ENCODE measurements around the gene CEP70. TPM values are rescaled to one million over a fixed set of nuclear protein-coding genes. Genes with fewer than 3 reads are reported as not detected.

The CEP70 gene
- total RNA-seq, 1 experiment from 2014 or later = 32.6 TPM

DNA sequence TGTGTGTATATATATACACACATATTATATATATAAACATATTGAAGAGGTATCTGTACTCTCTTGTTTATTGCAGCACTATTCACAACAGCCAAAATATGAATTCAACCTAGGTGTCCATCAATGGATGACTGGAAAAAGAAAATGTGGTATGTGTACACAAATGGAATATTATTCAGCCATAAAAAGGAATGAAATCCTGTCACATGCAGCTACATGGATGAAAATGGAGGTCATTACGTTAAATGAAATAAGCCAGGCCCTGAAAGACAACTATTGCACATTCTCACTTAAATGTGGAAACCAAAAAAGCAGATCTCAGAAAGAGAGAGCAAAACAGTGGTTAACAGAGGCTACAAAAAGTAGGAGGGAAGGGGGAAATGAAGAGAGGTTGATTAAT lies 49.5 kb downstream of the CEP70 start:
- Histone ChIP-seq H3K27me3 (ENCODE audit: insufficient read depth, low read length) (no peaks in the 10 kb centered on the region), H4K91ac (ENCODE audit: insufficient read length, low read depth, low read length) (no peak overlapping the region), H3K56ac (ENCODE audit: insufficient read length, low read depth, low read length) (no peak overlapping the region), H2BK5ac (ENCODE audit: insufficient read length, low read length) (no peak overlapping the region), H3K79me2 (ENCODE audit: insufficient read depth, low read length) (no peaks in the 10 kb centered on the region), H3K9ac (ENCODE audit: extremely low read depth, insufficient read length, low read length) (no peak overlapping the region), H2AK5ac (ENCODE audit: insufficient read length, low read length) (no peak overlapping the region), H3K23ac (ENCODE audit: insufficient read length, low read depth, low read length) (no peak overlapping the region), H3K4ac (ENCODE audit: low read depth, low read length) (no peak overlapping the region), H3K79me1 (ENCODE audit: insufficient read depth, low read depth, low read length, poor library complexity, severe bottlenecking) (no peaks in the 10 kb centered on the region), H3K4me1 (ENCODE audit: insufficient read depth, low read length) (no peaks in the 10 kb centered on the region), H2AFZ (ENCODE audit: low read length) (no peak overlapping the region), H2BK12ac (ENCODE audit: insufficient read length, low read depth, low read length) (no peak overlapping the region), H4K20me1 (ENCODE audit: control insufficient read depth, insufficient read depth, insufficient read length) (no peaks in the 10 kb centered on the region), H3K23me2 (ENCODE audit: insufficient read length, low read depth, low read length, poor library complexity, severe bottlenecking) (no peaks in the 10 kb centered on the region), H2BK15ac (ENCODE audit: low read depth, low read length) (no peak overlapping the region), H2BK20ac (ENCODE audit: low read depth, low read length, poor library complexity, severe bottlenecking) (no peak overlapping the region), H4K5ac (ENCODE audit: insufficient read length, low read depth, low read length) (no peak overlapping the region), H3T11ph (ENCODE audit: low read length) (no peak overlapping the region), H3K27ac (ENCODE audit: insufficient read length, low read depth, low read length) (no peak overlapping the region), H3K18ac (ENCODE audit: insufficient read length, low read depth, low read length) (no peak overlapping the region), H2BK120ac (ENCODE audit: low read depth, low read length, poor library complexity, severe bottlenecking) (no peak overlapping the region), H3K4me2 (ENCODE audit: insufficient read depth, insufficient read length, low read length) (no peak overlapping the region), H4K8ac (replicated peaks; ENCODE audit: insufficient read length, low read depth, low read length) (no peak overlapping the region), H3K9me3 (ENCODE audit: control insufficient read depth, low read depth, low read length) (peaks cover 17% of the 10 kb centered on the region), H3K14ac (ENCODE audit: insufficient read depth, low read length) (no peak overlapping the region)
- Mint-ChIP-seq H3K9me3 (peaks cover 46 to 61% of the 10 kb centered on the region in 2 experiments), H3K27me3 (ENCODE audit: low read depth) (no peaks in the 10 kb centered on the region), H3K36me3 (ENCODE audit: insufficient read depth in 1 of 3, low read depth in 3 of 3) (peaks cover 77 to 96% (median 90%) of the 10 kb centered on the region in 3 experiments), H3K4me1 (peaks cover 3% of the 10 kb centered on the region in 2 experiments; a peak in 2 of 4 replicates), H3K4me3 (no peak overlapping the region), H3K27ac (no peak overlapping the region)
- DNase-seq = no peak
- WGBS (ENCODE audit: extremely low coverage, insufficient read length, low lambda C conversion rate) = no CpG with 5 or more reads among the region's 1 CpG
- TF ChIP-seq, protein P1, sequence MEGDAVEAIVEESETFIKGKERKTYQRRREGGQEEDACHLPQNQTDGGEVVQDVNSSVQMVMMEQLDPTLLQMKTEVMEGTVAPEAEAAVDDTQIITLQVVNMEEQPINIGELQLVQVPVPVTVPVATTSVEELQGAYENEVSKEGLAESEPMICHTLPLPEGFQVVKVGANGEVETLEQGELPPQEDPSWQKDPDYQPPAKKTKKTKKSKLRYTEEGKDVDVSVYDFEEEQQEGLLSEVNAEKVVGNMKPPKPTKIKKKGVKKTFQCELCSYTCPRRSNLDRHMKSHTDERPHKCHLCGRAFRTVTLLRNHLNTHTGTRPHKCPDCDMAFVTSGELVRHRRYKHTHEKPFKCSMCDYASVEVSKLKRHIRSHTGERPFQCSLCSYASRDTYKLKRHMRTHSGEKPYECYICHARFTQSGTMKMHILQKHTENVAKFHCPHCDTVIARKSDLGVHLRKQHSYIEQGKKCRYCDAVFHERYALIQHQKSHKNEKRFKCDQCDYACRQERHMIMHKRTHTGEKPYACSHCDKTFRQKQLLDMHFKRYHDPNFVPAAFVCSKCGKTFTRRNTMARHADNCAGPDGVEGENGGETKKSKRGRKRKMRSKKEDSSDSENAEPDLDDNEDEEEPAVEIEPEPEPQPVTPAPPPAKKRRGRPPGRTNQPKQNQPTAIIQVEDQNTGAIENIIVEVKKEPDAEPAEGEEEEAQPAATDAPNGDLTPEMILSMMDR (conservative IDR thresholded peaks at IDR 0.05) = no peak

All from H9 (cell line).